ENCODE results near the gene TUG1.

Gene TUG1

DNA sequence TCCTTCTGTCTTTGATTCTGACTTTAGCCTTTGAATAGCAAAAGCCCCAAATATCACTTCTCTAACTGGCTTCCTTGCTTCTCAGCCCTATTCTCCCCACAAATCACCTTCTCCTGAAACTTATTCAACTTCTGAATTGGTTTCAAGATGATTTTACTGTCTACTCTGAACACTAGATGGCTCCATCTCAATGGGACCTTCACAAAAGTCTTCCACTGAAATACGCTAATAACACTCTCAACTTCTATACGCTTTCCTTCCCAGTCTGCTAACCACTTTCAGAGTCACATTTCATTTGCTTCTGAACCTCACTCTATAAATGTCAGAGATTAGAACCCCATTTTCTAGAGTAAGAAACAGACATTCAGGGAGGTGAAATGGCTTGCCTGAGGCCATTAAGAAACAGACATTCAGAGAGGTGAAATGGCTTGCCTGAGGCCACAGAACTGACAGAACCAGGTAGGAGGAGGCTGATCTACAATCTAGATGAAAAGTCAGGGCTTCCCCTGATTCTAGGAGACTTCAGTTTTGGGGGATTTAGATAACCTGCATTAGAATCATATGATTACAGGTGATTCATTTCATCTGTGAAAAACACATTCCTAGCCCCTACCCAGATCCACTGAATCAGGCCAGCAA, 21.1 kb upstream of the TUG1 start:
- DNase-seq (ENCODE audit: low read depth in 2 of 2), result no peak

DNA sequence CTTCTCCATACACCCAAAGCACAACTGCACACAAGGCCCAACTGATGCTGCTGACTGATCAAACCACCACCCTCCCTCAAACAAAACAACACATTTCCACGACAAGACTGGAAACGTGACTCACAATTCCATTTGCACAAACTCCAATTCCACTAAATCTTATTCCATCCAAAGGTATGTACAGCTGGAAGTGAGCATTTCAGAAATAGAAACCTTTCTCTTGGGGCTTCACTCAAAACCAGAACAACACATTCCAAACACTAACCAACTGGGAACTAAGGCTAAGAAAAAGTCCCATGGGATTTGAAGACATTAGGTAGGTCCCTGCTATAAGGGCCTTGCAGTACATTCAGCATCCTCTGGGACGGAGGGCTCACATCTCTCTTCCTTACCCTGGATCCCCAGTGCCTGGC, 20.1 kb upstream of the TUG1 start:
- no peak for DNase-seq (ENCODE audit: low read depth in 2 of 2)

DNA sequence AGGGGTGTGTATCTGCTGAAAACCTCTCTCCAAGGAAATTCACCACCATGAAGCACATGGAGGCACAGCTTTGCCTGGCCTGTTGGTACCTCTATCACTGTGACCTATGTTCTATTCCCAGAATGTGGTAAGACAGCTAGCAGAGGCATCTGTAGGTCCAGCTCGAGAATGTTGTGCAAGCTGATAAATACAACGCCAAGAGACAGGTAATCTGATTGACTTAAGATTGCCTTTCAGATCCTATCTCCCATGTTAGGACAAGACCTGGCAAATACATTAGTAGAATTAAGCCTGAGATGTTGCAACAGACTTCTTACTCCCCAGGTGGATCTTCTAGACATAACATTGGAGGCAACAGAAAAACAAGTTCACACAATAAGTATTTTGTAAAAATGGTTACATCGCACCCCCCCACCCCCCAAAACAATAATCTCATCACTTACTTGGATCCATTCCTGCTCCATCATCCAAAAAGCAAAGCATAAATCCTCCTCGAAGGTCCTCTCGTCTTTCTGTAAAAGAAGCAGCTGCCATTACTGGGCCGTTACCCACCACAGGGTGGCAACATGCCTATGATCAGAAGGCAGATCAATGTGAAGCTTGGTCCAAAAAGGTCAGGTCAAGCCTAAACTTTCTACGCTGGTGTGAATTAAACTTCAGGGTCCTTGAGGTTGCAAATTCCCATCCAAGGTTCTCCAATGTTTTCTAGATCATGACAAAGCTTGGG, 19.0 kb upstream of the TUG1 start:
- no peak for DNase-seq (ENCODE audit: low read depth in 2 of 2)

DNA sequence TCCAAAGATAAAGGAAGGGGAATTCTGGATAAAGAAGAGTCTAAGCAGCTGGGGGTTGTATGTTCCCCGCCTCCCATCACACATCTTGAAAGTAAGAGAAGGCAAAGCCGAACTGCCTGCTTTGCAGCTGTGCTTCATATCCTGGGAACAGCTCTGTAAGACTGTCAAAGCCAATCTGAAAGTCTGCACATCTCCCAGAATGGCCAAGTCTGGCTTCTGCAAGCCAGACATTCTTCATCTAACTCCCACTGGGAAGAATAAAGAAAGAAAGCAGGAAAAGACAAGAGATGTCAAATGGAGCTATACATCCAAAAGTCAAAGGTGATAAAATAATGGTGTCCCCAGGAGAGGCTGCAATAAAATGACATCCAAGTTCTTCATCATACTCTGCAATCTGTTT, 15.9 kb upstream of the TUG1 start:
- no peak for DNase-seq (ENCODE audit: low read depth in 2 of 2)

DNA sequence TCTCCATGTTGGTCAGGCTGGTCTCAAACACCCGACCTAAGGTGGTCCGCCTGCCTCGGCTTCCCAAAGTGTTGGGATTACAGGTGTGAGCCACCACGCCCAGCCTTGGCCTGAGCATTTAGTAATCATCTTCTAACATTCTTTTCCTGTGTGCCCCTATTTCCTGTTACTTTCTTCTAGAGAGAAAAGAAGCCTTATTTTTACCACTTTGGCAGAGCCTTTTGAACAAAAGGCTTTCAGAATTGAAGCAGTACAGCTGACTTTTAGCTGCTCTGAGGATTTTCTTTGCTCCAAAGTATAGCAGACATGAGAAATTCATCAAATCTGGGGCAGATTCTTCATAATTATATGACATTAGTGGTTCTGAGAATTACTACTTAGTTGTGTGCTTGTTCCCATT, 13.9 kb upstream of the TUG1 start:
- no peak for DNase-seq (ENCODE audit: low read depth in 2 of 2)

DNA sequence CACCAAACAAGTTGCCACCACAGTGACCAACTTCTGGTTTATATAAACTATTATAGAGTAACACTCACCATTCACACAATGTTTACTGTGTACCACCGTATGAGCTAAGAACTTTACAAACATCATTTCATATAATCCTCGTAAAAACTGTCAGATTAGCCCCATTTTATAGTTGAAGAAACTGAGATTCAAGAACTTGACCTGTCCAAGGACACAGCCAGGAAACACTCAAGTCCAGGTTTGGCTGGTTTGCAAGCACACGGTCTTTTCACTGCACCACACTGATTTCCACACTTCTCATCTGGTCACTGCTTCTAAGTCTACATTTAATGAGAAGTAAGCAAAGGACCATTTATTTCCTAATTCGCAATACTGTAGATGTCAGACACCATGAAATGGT, 4.2 kb upstream of the TUG1 start:
- DNase-seq (ENCODE audit: low read depth in 2 of 2), result no peak

DNA sequence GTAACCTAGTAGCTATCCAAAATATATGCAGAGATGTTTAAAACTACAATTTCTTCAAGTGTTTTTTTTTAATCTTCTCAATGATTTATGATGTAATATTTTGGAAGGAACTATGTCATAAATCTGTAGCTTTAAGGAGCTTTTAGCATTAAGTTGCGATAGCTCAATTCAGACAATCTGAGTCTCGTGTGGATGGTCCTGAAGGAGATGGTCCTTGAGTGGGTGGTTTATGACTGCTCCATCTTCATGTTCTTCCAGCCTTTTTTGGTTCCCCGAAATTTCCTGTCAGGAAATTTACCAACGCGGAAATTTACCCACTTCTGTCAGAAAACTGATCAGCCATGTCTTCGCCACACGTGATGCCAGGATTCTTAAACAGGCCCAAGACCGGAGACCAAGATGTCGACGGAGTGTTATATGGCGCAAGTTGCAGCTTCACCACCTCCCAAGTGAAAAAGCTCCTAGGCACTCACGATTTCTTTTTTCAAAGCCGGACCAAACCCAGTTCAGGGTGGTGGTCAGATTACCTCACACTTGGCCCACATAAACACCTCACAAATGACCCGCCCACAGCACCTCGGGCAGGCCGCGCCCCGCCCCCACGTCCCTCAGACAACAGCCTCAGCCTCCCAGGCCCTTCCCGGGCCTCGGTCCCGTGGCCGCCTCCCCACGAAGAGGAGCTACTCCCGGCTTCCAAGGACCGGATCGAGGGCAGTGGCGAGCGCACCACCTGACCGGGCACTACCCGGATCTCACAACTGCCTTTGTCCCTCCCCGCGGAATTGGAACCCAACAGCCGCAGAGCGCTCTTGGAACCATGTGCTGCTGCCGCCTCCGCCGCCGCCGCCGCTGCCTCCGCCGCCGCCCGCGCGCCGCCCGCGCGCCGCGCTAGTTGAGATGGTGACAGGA, 796 bp upstream of the TUG1 start, which contains the start of gene MORC2:
TSS of gene MORC2 (minus strand) at position 760 of the 909 bp plus-strand sequence. CDS start 885 bp downstream, outside the sequence.
- no peak for DNase-seq (ENCODE audit: low read depth in 2 of 2)

DNA sequence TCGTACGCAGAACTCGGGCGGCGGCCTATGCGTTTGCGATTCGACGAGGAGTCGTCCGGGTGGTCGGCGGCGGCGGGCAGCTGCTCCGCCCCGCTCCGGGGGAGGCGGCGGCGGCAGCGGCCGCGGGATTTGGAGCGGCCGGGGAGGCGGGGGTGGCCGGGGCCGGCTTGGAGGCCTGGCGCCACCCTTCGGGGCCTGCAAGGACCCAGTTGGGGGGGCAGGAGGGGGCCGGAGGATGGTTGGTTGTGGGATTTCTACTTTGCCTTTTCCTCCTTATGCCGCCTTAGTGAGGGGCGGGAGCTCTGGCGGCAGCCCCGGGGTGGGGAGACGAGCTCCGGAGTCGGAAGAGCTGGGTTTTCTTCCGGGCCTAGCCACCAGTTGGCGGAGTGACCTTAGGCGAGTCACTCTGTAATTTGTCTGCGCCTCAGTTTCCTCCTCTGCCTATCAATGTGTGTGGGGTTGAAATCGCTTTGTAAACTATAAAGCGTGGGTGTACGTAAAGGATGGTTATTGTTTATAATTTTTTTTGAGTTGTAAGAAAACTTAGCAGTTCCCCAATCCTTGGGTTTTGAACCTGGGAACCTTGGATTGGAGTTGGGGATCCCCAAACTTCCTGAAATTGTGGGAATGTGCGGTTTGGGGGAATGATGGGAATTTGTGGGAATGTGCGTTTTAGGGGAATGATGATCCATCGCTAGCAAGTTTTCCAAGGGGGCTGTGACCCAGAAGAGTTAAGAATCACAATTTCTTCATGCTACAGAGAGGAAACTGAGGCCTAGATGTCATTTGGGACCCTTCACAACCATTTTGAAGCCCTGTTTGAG, 679 bp downstream of the TUG1 start:
- peak; percentile 11 to 14 for DNase-seq (ENCODE audit: low read depth in 2 of 2)

DNA sequence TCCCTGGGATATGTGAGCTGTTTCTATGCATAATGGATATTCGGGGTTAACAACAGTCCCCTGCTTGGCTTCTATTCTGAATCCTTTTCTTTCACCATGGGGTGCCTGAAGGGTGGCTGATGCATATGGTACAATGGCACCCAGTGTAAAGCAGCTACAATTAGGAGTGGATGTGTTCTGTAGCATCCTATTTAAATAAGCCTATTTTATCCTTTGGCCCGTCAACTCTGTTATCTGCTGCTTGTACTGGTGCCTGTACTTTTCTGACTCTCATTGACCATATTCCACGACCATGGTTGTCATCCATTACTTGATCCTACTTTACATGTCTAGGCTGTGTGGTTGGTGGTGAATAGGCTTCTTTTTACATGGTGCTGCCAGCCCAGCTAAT, 1.3 kb downstream of the TUG1 start:
- no peak for DNase-seq (ENCODE audit: low read depth in 2 of 2)

DNA sequence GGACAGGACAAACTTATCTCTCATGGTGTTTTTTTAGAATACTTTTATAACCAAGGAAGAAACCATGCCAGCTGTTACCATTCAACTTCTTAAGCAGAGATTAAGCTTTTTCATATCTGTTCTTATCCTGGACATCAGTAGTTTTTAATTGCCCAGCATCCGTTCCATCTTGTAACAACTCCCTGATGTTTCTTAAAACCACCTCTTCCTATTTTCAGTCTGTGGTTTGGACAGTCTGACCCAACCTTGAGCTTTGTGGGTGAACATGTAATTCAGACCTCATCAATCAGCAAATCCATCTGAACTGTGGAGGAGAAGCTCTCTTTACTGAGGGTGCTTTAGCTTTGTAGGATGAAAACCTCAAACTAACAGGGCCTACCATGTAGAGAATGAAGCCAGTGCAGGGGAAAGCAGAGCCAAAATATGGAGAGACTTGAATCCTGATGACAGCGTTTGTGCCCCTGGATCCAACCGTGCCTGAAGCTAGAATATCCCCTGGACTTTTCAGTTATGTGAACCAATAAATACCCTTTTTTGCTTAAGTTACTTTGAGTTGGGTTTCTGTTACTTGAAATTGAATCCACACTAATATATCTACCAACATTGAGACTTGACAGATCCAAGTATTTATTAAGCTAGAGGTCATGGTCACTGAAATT, 9.4 kb downstream of the TUG1 start:
- DNase-seq (ENCODE audit: low read depth in 2 of 2), result no peak

DNA sequence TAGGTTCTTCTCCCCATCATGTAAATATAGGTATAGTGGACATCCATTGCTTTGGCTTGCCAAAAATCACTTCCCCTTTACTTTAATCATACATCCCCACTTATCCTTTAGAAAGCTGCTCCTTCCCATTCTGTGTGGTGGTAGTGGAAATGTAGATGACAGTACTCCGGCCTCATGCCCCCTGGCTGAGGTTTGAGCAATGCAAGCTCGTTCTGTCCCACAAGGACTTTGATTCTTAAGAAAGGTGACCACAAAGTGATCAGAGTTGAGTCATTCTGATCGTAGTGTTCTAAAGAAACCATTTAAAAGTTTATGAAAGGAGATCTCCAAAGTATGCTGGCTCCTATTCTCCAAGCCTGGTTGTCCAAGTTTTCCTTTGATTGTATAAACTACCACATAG, 10.9 kb downstream of the TUG1 start:
- no peak for DNase-seq (ENCODE audit: low read depth in 2 of 2)

DNA sequence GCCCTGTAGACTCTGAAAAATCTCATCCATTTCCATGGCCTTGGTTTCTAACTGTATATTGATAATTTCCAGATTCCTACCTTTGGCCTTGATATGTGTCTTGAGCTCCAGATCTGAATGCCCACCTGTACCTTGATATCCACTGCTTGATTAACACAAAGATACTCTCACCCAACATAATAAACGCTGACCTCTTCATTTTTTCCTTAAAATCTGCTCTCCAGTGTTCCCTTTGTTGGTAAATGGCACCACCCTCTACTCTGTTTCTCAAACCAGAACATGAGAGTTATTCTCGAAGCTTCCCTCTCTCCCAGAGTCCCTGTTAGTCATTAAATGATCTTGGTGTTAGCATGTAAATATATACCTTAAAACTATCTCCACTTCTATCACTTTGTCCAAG, 13.4 kb downstream of the TUG1 start:
- no peak for DNase-seq (ENCODE audit: low read depth in 2 of 2)

DNA sequence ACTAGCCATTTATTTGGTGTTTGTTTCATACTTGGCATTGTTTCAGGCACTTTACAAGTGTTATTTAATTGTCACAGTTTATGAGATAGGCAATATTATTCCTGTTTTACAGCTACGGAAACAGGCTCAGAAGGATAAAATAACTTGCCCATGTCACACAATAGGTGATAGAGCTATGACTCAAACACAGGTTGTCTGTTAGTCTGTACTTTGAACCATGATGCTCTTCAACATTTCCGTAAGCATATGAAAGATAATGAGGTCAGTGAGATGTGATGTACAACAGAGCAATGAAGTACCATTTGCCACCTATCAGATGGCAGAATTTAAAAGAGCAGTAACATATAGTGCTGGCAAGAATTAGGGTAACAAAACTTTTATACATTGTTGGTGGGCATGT, 15.3 kb downstream of the TUG1 start:
- no peak for DNase-seq (ENCODE audit: low read depth in 2 of 2)

DNA sequence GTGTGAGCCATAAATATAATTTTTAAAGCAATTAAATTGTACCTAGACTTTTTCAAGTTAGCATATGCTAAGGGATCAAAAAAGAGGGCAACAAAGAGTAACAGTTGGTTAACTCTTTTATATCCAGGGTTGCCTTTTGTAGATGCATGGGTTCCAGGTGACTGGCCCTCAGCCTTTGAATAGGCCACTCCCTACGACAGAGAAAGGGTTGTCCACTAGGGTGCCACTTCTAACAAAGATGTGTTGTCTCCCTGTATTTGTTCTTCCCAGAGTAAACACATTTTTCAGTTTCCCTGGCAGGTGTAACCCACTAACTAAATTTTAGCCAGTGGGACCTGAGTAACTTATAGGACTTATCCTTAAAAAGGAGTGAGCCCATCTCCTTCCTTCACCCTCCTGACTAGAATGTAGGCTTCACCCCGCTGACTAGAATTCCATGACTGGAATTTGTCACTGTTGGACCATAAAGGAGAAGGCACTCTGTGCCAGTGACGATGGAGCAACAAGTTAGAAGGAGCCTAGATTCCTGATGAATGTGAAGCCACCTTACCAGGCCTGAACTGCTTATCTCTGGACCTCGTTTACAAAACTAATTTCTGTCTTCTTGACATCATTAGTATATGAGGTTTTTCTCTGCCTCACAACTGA, 16.6 kb downstream of the TUG1 start:
- no peak for DNase-seq (ENCODE audit: low read depth in 2 of 2)

DNA sequence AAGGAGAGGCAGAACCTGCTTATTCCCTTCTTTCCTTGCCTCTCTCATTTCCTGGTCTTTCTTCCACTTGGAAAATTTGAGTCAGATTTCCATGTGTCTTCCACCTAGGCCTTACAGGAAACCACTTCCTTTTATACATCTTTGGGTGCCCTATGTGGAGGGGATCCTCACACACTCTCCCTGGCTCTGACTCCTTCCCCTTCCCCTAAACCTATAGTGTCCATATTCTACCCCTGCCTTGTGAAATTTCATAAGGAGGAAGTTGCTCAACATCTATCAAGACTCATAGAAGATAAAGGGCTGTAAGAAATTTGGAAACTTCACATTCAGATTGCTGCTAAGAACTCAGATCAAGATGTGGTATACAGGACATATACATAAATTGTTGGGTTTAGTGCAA, 20.4 kb downstream of the TUG1 start:
- no peak for DNase-seq (ENCODE audit: low read depth in 2 of 2)

DNA sequence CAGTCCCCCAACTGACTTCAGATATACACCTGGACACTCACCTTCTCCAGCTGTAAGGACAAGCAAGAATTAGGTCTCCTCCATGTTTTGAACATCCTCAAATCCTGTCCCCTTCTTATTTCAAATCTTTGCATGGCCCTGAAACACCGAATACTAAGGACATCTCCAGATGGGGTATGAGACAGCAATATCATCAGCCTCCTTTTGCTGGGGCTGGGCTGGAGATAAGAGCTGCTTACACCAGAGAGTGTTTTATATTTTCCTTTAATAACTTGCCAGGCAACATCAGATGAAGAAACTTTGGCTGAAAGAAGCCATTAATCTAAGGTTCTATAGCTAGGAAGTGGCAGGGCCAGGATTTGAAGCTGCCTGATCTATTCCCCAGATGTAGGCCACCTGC, 21.6 kb downstream of the TUG1 start:
- no peak for DNase-seq (ENCODE audit: low read depth in 2 of 2)

DNA sequence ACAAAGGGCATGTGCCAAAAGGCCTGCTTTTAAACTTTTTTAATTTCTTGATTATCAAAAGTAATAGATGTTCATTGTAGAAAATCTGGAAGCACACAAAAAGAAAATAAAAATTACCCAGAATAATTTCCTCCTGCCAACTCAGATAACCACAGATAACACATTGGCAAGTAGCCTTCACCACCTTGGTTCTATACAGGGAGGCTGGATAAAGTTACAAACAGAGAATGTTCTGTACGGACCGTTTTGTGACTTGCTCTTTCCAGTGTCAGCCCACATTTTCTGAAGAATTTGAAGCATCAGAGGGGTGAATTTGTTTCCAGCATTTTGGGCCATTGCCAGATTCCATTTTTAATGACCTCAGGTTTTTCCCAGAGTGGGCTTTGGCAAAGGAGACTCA, 23.5 kb downstream of the TUG1 start:
- no peak for DNase-seq (ENCODE audit: low read depth in 2 of 2)

DNA sequence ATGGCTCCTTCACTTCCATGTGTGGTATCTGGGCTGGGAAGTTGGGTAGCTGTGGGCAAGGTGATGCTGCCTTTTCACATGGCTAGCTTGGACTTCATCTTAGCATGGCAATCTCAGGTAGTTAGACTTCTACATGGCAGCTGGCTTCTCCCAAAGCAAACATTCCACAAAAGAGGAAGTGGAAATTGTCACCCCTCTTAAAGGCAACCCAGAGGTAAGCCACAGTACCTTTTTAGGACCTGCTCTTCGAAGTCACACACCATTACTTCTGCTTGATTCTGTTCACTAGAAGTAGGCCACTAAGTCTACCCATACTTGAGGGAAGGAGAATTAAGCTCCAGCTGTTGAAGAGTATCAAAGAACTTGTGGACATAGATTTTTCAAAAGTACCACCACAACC, 25.9 kb downstream of the TUG1 start:
- DNase-seq (ENCODE audit: low read depth in 2 of 2), result no peak

DNA sequence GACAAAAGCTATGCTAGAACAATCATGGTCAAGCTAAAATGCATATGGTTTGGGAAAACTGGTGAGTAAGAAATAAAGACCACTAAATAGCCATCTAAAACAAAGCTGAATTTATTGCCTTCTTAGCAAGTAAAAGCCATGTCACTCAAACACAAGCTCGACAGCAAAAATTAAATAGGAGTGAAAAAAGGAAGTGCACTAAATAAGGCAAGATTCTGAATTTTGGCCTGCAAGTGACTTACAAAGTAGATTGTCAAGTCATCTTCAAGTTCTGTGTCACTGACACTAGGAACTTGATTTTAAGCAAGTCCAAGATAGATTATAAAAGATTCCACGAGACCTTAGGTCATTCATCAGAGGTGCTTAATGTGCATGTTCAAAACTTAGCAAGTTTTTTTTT, 27.4 kb downstream of the TUG1 start:
- no peak for DNase-seq (ENCODE audit: low read depth in 2 of 2)

DNA sequence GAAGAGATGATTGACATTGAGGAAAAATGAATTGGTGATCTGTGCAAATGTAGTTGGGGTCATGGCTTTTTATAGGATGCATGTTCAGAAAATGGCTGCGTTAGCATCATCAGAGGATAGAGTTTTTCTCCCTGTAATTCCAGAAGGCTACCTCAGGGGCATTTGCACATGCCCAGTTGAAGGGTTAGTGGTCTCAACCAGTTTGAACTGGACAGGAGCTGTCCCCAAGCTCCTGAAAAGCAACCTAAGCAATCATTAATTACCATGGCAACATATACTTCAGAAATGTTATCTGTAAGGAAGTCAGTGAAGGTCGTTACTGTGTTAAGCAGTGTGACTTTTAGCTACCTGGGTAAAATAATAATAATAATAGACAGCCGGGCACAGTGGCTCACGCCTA, 29.3 kb downstream of the TUG1 start:
- no peak for DNase-seq (ENCODE audit: low read depth in 2 of 2)

Measured in activated CD4-positive, alpha-beta T cell treated with anti-CD3 and anti-CD28 coated beads for 24 hours (primary cell).